ENCODE results near the gene KRT75.

The KRT75 gene

DNA sequence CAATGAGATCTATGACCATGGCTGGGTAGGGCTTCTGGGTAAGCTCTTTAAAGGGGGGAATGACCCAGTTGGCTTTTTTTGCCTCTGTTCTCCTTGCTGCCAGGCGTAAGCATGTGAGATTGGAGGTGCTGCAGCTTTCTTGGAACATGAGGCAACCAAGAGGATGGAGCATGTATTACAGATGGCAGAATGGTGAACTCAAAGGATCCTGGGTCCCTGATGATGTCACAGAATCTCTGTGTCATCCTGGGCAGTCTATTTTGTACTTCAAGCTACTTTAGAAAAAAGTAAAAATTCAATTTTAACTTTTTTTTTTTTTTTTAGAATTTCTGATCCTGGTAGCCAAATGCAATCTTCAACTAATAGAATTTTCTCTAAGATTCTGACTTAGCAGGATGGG lies 36.0 kb downstream of the KRT75 start:
- ATAC-seq (ENCODE audit: low read depth), result no peak
- TF ChIP-seq, protein P1, sequence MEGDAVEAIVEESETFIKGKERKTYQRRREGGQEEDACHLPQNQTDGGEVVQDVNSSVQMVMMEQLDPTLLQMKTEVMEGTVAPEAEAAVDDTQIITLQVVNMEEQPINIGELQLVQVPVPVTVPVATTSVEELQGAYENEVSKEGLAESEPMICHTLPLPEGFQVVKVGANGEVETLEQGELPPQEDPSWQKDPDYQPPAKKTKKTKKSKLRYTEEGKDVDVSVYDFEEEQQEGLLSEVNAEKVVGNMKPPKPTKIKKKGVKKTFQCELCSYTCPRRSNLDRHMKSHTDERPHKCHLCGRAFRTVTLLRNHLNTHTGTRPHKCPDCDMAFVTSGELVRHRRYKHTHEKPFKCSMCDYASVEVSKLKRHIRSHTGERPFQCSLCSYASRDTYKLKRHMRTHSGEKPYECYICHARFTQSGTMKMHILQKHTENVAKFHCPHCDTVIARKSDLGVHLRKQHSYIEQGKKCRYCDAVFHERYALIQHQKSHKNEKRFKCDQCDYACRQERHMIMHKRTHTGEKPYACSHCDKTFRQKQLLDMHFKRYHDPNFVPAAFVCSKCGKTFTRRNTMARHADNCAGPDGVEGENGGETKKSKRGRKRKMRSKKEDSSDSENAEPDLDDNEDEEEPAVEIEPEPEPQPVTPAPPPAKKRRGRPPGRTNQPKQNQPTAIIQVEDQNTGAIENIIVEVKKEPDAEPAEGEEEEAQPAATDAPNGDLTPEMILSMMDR (IDR thresholded peaks at IDR 0.05; ENCODE audit: poor library complexity, severe bottlenecking), result no peak
- no peaks in the 10 kb centered on the region for H3K27me3 ChIP-seq (ENCODE audit: insufficient read depth, poor library complexity, severe bottlenecking)
- H3K9me3 ChIP-seq (ENCODE audit: severe bottlenecking), result no peaks in the 10 kb centered on the region
- no peak overlapping the region for H3K4me3 ChIP-seq (ENCODE audit: severe bottlenecking)
- DNase-seq (ENCODE audit: low spot score), result no peak
- H3K4me1 ChIP-seq (ENCODE audit: insufficient read depth, poor library complexity, severe bottlenecking), result no peaks in the 10 kb centered on the region
- H3K27ac ChIP-seq (ENCODE audit: poor library complexity, severe bottlenecking), result no peak overlapping the region
- H3K36me3 ChIP-seq (ENCODE audit: low read depth), result no peaks in the 10 kb centered on the region

- Histone ChIP-seq H3K27ac (ENCODE audit: poor library complexity, severe bottlenecking) (no peak overlapping the region), H3K4me3 (ENCODE audit: severe bottlenecking) (no peak overlapping the region), H3K27me3 (ENCODE audit: insufficient read depth, poor library complexity, severe bottlenecking) (no peaks in the 10 kb centered on the region), H3K4me1 (ENCODE audit: insufficient read depth, poor library complexity, severe bottlenecking) (peaks cover 12% of the 10 kb centered on the region), H3K36me3 (ENCODE audit: low read depth) (no peaks in the 10 kb centered on the region), H3K9me3 (ENCODE audit: severe bottlenecking) (no peaks in the 10 kb centered on the region)
- TF ChIP-seq, protein P1 (IDR thresholded peaks at IDR 0.05; ENCODE audit: poor library complexity, severe bottlenecking), result no peak
- ATAC-seq (ENCODE audit: low read depth) (no peak), DNase-seq (ENCODE audit: low spot score) (no peak)
Measured at GRCh38 chr12:52396656-52397055, 37.5 kb downstream of the KRT75 start.

DNA sequence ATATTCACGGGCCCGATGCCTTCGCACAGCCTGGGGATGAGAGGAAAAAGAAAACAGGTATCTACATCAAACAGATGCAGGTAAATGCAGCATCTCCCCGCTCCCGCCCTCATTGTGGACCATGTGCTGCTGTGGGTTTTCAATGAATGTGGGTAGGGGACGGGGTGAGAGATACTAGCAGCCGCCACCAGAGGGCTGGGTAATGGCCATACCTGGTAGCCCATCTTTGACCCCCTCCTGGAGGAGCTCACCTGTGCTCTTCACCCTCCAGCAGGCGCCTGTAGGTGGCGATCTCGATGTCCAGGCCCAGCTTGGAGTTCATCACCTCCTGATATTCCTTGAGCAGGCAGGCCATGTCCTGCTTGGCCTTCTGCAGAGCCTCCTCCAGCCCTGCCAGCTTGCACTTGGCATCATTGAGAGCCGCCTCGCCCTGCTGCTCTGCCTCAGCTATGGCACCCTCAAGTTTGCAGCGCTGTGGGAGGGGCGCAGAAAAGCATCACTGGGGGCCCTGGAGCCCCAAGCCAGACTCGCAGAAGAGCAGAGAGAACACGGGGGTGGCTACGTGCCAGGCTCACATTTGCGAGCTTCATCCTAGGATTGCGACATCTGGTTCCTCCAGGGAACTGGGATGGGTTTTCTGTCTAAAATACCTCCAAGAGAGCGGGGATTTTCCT lies 38.3 kb downstream of the KRT75 start:
- ATAC-seq (ENCODE audit: low read depth), result peak; percentile 57
- no peak overlapping the region for H3K4me3 ChIP-seq (ENCODE audit: severe bottlenecking)
- DNase-seq (ENCODE audit: low spot score), result no peak
- no peaks in the 10 kb centered on the region for H3K36me3 ChIP-seq (ENCODE audit: low read depth)
- no peaks in the 10 kb centered on the region for H3K9me3 ChIP-seq (ENCODE audit: severe bottlenecking)
- H3K27me3 ChIP-seq (ENCODE audit: insufficient read depth, poor library complexity, severe bottlenecking), result no peaks in the 10 kb centered on the region
- H3K27ac ChIP-seq (ENCODE audit: poor library complexity, severe bottlenecking), result no peak overlapping the region
- TF ChIP-seq, protein P1 (IDR thresholded peaks at IDR 0.05; ENCODE audit: poor library complexity, severe bottlenecking), result peak; percentile 58
- peaks cover 15% of the 10 kb centered on the region for H3K4me1 ChIP-seq (ENCODE audit: insufficient read depth, poor library complexity, severe bottlenecking)

DNA sequence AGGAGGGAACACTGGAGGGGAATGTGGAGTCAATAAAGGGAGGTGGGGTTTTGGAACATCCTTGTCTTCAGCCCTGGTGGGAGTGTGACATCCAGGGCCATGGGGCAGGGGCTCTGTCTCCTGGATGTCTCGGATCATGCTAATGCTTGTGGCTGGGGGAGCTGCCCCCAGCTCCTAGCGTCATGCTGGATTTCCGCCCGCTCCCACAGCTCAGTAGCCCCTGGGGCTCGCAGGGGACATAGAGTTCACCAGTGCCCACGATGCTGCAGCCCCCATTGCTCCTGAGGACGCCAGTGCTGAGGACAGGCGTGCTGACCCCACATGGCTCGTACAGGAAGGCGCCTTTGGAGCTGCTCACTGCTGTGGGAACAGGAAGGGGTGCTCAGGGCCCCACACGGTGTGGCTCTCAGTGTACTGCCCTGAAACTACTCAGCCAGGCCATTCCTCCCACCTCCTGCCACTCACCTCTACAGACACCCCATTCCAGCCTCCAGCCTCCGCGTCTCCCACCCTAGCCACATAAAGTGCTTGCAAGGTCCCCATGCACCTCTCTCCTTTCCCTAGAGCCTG lies 39.2 kb downstream of the KRT75 start:
- Histone ChIP-seq H3K4me3 (ENCODE audit: severe bottlenecking) (no peak overlapping the region), H3K27me3 (ENCODE audit: insufficient read depth, poor library complexity, severe bottlenecking) (no peaks in the 10 kb centered on the region), H3K27ac (ENCODE audit: poor library complexity, severe bottlenecking) (no peak overlapping the region), H3K9me3 (ENCODE audit: severe bottlenecking) (no peaks in the 10 kb centered on the region), H3K4me1 (ENCODE audit: insufficient read depth, poor library complexity, severe bottlenecking) (peaks cover 15% of the 10 kb centered on the region), H3K36me3 (ENCODE audit: low read depth) (no peaks in the 10 kb centered on the region)
- ATAC-seq (ENCODE audit: low read depth), result no peak
- no peak for DNase-seq (ENCODE audit: low spot score)
- TF ChIP-seq, protein P1 (IDR thresholded peaks at IDR 0.05; ENCODE audit: poor library complexity, severe bottlenecking), result no peak

GRCh38 chr12:52392465-52393007 lies 41.6 kb downstream of the KRT75 start:
- Histone ChIP-seq H3K27ac (ENCODE audit: poor library complexity, severe bottlenecking) (no peak overlapping the region), H3K36me3 (ENCODE audit: low read depth) (no peaks in the 10 kb centered on the region), H3K27me3 (ENCODE audit: insufficient read depth, poor library complexity, severe bottlenecking) (no peaks in the 10 kb centered on the region), H3K9me3 (ENCODE audit: severe bottlenecking) (no peaks in the 10 kb centered on the region), H3K4me1 (ENCODE audit: insufficient read depth, poor library complexity, severe bottlenecking) (peaks cover 23% of the 10 kb centered on the region), H3K4me3 (ENCODE audit: severe bottlenecking) (no peak overlapping the region)
- TF ChIP-seq, protein P1 (IDR thresholded peaks at IDR 0.05; ENCODE audit: poor library complexity, severe bottlenecking), result no peak
- no peak for DNase-seq (ENCODE audit: low spot score)
- ATAC-seq (ENCODE audit: low read depth), result peak; percentile 38; the same call in 2 of the 3 replicates
